Measurements from ENCODE around the gene CELSR2.

GRCh38 chr1:109225711-109226445 is 23.5 kb upstream of the CELSR2 start:
- TF ChIP-seq CTCF (IDR thresholded peaks at IDR 0.05) (no peak), POLR2A (IDR thresholded peaks at IDR 0.05) (no peak)
